AG09309 (cell line): Measurements from ENCODE around the gene USP3.

Experiments used
- DNase-seq: peaks from one replicate; pipeline ENCODE4 v3.0.0-alpha.2; 2010; ENCODE audit warnings: low read depth
- H3K4me3 ChIP-seq: 2 replicates; pipeline ENCODE4 v1.5.1; 2011; ENCODE audit warnings: mild to moderate bottlenecking, low read depth, low read length, moderate library complexity; ENCODE audit not compliant: control insufficient read depth
- CTCF ChIP-seq: IDR thresholded peaks from 2 replicates; pipeline ENCODE4 v1.5.1; 2011; ENCODE audit warnings: mild to moderate bottlenecking, low read depth, low read length, inconsistent platforms; ENCODE audit not compliant: insufficient read depth, control insufficient read depth; ENCODE audit errors: missing control alignments

Gene USP3

DNA sequence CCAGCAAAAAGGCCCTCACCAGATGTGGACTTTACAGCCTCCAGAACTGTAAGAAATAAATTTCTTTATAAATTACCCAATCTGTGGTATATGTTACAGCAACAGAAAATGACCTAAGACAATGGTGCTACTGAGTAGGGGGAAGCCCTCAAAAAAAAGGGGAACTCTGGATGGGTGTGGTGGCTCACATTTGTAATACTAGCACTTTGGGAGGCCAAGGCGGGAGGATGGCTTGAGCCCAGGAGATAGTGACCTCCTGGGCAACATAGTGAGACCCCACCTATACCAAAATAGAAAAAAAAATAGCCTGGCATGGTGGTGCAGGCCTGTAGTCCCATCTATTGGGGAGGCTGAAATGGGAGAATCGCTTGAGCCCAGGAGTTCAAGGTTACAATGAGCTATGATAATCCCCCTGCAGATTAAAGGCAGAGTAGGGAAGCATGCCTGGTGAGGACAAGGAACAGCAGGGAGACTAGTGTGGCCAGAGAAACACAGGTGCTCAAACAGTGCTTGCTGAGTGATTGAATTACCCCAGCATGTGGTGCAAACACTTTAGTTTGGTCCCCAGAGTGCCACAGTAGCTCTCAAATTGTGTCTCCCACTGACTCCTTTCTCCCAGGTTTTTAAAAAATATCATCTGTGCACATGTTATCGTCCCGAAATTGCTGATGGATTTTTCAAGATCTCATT is 13.9 kb upstream of the USP3 start:
- DNase-seq, result no peak
- no peak overlapping the region for H3K4me3 ChIP-seq
- no peak for TF ChIP-seq CTCF

GRCh38 chr15:63491116-63491827 is 13.1 kb upstream of the USP3 start:
- no peak for TF ChIP-seq CTCF
- H3K4me3 ChIP-seq, result no peak overlapping the region
- no peak for DNase-seq

GRCh38 chr15:63491979-63492378 is 12.4 kb upstream of the USP3 start:
- TF ChIP-seq CTCF, result no peak
- no peak overlapping the region for H3K4me3 ChIP-seq
- no peak for DNase-seq

DNA sequence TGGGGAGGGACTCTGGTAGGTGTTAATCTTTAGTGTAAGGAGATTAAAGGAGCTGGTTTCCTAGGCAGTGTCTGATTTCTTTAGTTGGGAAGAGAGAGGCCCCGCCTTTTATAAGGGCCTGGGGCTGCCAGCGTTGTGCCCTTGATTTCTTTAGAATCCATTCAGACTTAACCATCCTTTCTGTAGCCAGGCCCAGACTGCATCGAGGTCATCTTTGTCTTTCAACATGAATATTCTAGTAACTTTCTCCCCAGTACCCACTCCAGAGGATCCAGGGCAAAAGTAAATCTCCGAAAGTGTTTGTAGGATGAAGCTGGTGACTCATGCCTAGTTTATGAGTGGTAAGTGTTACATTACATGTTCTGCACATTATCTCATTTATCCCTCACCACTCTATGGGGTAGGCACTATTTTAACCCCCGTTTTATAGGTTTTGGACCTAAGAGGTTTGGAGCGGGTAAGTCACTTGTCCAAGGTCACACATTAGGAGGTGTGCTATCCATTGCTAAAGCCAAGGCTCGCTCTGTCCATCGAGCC is 11.8 kb upstream of the USP3 start:
- no peak for TF ChIP-seq CTCF
- no peak for DNase-seq
- no peak overlapping the region for H3K4me3 ChIP-seq

- TF ChIP-seq CTCF, result no peak
- no peak overlapping the region for H3K4me3 ChIP-seq
- no peak for DNase-seq
Measured at GRCh38 chr15:63493436-63493835, 11.0 kb upstream of the USP3 start.

DNA sequence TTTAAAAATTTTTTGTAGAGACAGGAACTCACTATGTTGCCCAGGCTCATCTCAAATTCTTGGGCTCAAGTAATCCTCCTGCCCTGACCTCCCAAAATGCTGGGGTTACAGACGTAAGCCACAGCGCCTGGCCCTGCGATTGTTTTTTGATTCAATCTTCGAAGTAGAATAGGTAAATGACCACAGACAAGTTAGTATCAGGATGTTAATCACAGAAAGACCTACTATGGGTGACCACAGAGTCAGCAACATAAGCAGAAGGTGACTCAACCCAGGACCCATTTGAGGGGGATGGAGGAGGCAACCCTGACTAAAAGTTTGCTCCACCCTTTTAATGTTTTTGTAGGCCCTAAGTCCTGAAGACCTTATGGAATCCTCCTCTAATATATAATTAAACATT is 10.0 kb upstream of the USP3 start:
- DNase-seq, result no peak
- no peak for TF ChIP-seq CTCF
- H3K4me3 ChIP-seq, result no peak overlapping the region
